DMS 273 treated with DMSO at 0.1 percent for 48 hours (cell line): Measurements from ENCODE around the gene ZFYVE9.
"Not testable (repeated sequence)": the region's sequence is repeated elsewhere in the genome, so short reads cannot be mapped to it uniquely, and the experiment has no call there.

Source experiments
- DNase-seq: peaks from one replicate; lab custom pipeline; 2025; lab: John Stamatoyannopoulos, UW

Gene ZFYVE9

GRCh38 chr1:52369851-52370250, 228.0 kb downstream of the ZFYVE9 start:
- not testable (repeated sequence) for DNase-seq

DNA sequence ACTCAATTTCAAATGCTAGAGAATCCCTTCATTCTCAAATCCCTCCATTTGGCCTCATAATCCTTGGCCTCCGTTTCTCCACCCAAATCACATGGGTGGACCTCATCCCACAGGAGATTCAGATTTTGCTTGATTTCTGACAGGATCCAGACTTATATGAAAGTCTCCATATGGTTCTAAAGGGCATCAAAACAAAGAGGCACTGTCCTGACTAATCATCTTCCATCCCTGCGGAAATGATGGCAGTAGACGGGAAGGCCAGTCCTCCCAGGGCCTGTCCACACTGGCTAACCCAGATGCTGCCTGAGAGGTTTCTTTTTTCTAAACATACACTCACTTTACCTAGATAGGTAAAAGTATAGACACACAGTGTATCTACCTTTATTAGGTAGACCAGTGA, 243.5 kb downstream of the ZFYVE9 start:
- DNase-seq = no peak

DNA sequence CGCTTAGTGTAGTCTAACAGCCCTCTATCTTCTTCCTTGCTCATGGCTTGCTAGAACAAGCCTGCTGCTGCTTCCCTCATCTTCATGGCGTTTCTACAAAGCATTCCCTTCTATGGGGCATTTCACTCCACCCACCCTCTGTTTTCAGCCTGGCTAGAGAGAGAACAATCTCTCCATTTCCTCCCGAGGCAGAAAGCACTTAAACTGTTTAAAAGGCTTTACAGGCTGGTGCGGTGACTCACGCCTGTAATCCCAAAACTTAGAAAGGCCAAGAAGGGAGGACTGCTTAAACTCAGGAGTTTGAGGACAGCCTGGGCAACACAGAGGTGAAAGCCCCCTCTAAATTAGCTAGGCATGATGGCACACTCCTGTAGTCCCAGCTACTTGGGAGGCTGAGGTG, 244.6 kb downstream of the ZFYVE9 start:
- DNase-seq = no peak

DNA sequence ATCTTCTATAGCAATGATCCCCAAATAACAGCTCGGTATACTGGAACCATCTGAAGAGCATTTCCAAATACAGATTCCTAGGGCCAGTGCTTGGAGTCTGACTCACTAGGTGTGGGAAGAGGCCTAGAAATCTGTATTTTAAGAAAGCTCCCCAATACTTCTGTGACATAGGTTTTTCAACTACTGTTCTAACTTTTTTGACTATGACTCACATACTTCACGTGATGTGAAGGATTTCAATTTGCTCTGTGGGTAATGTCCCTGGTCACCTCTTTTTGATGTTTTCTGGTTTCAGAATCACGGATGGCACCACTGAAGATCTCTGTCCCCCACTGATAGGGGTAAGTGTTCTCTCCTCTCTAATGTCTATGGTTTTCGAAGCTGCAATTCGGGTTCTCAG, 251.3 kb downstream of the ZFYVE9 start:
- no peak for DNase-seq
